ENCODE data around the gene TEKTIP1.
A peak's percentile ranks its signal among the peaks of the same experiment; 100 is the strongest.

Gene TEKTIP1

DNA sequence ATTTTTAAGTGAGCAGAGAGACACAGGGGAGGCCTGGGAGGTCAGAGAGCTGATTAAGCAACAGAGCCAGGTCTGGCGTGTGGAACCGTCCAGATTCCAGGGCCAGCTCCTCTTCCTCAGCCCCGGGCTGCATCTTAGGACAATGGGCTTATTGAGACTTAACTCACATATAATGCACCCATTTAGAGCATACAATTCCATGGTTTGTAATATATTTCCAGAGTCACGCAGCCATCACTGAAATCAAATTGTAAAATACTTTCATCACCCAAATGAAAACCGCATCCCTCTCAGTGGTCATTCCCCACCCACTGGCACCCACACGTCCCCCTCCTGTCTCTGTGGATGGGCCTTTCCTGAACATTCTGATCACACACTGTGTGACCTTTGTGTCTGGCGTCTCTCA, 31.6 kb downstream of the TEKTIP1 start:
- TF ChIP-seq CTCF (IDR thresholded peaks at IDR 0.05; ENCODE audit: insufficient read depth, low read depth, low read length, missing control alignments): no peak
- no peak for DNase-seq (ENCODE audit: low read depth)
- no peak overlapping the region for H3K4me3 ChIP-seq (ENCODE audit: low read length)

DNA sequence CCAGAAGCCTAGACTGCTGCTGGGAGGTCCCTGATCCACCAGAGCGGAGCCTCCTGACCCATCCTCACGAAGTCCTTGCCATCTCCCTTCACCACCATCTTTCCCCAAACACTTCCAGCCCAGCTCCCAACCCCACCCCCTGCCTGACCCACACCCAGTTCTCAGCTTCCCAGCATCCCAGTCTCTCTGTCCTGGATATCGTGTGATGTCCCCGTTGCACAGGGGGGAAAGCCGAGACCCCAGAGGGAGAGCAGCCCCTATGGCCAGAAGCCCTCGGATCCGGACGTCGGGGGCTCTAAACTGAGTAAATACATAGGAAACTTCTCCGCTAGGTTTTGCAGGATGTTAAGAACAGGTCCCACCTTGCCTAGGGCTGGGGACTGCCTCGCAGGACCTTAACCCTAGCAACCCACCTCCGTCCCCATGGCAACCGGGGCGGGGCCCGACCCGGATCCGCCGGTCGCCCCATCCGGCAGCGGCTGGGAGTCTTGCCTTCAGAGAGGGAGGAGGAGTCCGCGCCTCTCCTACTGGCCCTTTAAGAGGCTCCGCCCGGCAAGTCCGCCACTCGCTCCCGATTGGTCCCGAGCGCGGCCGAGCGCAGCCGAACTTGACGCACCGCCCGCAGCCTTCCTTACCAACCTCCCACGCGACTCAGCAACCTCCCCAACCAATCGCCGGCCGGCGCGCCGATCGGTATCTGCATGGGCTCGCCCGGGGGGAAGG, 33.3 kb downstream of the TEKTIP1 start:
- DNase-seq (ENCODE audit: low read depth): peak; percentile 100
- no peak for TF ChIP-seq CTCF (IDR thresholded peaks at IDR 0.05; ENCODE audit: insufficient read depth, low read depth, low read length, missing control alignments)
- peak overlapping the region; percentile 49 for H3K4me3 ChIP-seq (ENCODE audit: low read length)

GRCh38 chr19:3572855-3573161, 33.8 kb downstream of the TEKTIP1 start, which contains the start of gene HMG20B:
TSS of gene HMG20B (plus strand) at chr19:3572944. CDS start at chr19:3573310, 366 bp downstream.
- no peak for DNase-seq (ENCODE audit: low read depth)
- no peak for TF ChIP-seq CTCF (IDR thresholded peaks at IDR 0.05; ENCODE audit: insufficient read depth, low read depth, low read length, missing control alignments)
- peak within 1 kb of the TSS; percentile 84 for H3K4me3 ChIP-seq (ENCODE audit: low read length)

DNA sequence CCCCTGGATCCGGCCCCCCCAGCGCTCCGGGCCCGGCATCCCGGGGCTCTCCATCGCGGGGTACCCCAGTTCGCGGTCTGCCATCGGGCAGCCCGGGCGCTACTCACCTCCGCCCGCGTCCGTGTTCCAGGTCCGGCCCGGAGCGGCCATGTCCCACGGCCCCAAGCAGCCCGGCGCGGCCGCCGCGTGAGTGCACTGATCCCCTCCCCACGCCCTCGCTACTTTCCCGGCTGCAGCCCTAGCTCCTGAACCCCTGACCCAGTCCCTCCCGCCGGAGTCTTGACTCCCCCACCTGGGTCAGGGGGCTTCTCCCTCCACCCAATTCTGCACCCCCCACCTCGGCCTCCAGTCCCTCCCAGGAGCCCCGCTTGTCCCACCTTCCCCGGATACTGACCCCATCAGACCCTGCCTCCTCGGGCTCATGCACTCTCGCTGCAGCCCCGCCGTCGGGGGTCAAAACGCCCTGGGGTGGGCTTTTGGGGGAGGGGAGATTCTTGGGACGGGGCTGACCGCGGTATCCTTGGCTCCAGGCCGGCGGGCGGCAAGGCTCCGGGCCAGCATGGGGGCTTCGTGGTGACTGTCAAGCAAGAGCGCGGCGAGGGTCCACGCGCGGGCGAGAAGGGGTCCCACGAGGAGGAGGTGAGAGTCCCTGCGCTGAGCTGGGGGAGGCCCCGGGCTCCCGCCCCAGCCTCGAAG, 34.3 kb downstream of the TEKTIP1 start:
- no peak for DNase-seq (ENCODE audit: low read depth)
- peak overlapping the region; percentile 84 for H3K4me3 ChIP-seq (ENCODE audit: low read length)
- no peak for TF ChIP-seq CTCF (IDR thresholded peaks at IDR 0.05; ENCODE audit: insufficient read depth, low read depth, low read length, missing control alignments)

DNA sequence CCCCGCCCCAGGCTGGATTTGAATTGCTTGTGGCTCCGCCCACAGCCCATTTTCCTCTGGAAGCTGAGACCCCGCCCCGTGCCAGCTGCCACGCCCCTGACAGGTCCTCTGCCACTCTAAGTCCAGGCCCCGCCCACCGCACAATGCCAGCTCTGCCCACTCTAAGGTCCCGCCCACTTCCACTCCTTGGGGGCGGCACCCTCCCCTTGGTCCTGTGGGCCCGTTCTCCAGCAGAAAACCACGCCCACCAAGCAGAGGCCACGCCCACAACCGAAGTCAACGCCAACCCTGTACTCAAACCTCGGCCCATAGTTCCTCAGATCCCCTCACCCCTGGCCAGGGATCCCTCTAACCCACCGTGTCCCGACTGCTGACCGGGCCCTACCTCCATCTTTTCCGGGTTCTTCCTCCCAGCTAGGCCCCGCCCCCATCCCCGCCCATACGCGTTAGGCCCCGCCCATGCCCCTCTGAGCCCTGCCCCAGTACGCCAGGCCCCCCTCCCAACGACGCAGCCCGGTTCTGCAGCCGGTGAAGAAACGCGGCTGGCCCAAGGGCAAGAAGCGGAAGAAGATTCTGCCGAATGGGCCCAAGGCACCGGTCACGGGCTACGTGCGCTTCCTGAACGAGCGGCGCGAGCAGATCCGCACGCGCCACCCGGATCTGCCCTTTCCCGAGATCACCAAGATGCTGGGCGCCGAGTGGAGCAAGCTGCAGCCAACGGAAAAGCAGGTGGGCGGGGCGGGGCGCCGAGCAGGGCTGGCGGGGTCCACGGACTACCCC, 35.1 kb downstream of the TEKTIP1 start:
- peak overlapping the region; percentile 84 for H3K4me3 ChIP-seq (ENCODE audit: low read length)
- TF ChIP-seq CTCF (IDR thresholded peaks at IDR 0.05; ENCODE audit: insufficient read depth, low read depth, low read length, missing control alignments): no peak
- DNase-seq (ENCODE audit: low read depth): peak; percentile 99

- peak; percentile 65 for DNase-seq (ENCODE audit: low read depth)
- H3K4me3 ChIP-seq (ENCODE audit: low read length): no peak overlapping the region
- TF ChIP-seq CTCF (IDR thresholded peaks at IDR 0.05; ENCODE audit: insufficient read depth, low read depth, low read length, missing control alignments): peak; percentile 47
These were observed 36.3 kb downstream of the TEKTIP1 start for GRCh38 chr19:3575260-3575741.
